Measurements from ENCODE around the gene MACC1. TPM values are rescaled to one million over a fixed set of nuclear protein-coding genes. Genes with fewer than 3 reads are reported as not detected.

MACC1 gene
- total RNA-seq, 2 donors from 2014 or later: 0.14 to 0.56 TPM

DNA sequence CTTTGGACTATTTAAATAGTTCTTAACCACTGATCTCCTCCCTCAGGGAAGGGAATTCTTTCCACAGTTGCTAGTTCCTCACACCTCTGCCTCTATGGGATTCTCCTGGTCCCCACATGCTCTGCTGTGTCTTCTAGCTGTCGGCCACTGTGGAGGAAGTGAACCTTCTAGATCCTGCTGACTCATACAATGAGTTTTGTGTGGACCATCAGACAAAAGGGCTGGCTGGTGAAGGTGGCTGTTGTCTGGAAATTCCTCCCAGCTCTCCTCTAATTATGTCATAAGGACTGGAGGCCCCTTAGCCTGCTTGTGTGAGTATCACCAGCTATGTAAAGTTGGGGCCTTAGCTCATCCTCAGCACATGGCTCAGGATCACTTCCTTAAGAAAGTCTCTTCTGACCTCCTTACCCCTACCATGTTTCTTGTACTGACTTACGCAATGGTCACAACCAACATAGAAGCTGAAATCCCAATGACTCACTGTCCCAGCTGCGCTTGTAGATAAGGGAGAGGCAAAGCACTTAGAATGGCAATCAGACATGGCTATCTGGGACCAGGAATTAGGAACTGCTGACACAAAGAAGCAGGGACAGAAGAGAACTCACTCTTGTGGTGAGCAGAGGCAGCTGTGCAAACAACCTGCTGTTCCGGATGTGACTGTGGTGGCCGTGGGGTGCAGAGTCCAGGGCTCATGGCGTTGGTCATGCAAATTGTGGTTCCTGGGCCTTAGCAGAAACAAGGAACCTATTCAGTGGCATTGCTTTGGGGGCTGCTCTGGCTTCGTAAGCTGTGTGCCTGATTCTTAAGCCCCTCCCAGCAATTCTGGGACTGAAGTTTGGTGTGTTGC lies 2.5 kb upstream of the MACC1 start:
- TF ChIP-seq, protein P1, sequence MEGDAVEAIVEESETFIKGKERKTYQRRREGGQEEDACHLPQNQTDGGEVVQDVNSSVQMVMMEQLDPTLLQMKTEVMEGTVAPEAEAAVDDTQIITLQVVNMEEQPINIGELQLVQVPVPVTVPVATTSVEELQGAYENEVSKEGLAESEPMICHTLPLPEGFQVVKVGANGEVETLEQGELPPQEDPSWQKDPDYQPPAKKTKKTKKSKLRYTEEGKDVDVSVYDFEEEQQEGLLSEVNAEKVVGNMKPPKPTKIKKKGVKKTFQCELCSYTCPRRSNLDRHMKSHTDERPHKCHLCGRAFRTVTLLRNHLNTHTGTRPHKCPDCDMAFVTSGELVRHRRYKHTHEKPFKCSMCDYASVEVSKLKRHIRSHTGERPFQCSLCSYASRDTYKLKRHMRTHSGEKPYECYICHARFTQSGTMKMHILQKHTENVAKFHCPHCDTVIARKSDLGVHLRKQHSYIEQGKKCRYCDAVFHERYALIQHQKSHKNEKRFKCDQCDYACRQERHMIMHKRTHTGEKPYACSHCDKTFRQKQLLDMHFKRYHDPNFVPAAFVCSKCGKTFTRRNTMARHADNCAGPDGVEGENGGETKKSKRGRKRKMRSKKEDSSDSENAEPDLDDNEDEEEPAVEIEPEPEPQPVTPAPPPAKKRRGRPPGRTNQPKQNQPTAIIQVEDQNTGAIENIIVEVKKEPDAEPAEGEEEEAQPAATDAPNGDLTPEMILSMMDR (IDR thresholded peaks at IDR 0.05): no peak
- H3K36me3 ChIP-seq: no peaks in the 10 kb centered on the region
- DNase-seq (ENCODE audit: low spot score): peak; percentile 16
- ATAC-seq (ENCODE audit: insufficient number of reproducible peaks, low FRiP score, low read depth): peak; percentile 59
- no peak overlapping the region for H3K4me3 ChIP-seq
- no peaks in the 10 kb centered on the region for H3K27me3 ChIP-seq (replicated peaks; ENCODE audit: insufficient read depth)
- peak overlapping the region; percentile 40 to 58 for H3K27ac ChIP-seq
- no peaks in the 10 kb centered on the region for H3K9me3 ChIP-seq
- no peaks in the 10 kb centered on the region for H3K4me1 ChIP-seq (ENCODE audit: control insufficient read depth in 1 of 2, low read depth in 2 of 2)

DNA sequence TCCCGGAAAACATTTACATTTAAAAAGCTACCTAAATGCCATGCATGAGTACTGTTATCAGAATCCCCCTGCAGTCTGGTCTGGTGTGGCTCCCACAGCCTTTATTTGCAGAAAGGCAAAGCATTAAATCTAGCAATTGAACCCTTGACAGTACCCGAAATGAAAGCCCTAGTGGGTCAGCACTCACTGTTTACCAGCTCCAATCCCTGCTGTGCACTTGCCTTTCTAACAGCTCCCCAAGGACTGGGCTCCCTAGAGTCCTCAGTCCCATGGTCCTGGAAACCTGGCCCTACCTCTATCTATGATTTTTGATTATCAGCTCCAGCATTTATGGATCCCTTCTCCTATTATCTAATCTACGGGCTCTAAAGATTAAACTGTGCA lies 1.9 kb upstream of the MACC1 start:
- Histone ChIP-seq H3K9me3 (no peaks in the 10 kb centered on the region), H3K4me1 (ENCODE audit: control insufficient read depth in 1 of 2, low read depth in 2 of 2) (no peaks in the 10 kb centered on the region), H3K36me3 (no peaks in the 10 kb centered on the region), H3K4me3 (no peak overlapping the region), H3K27ac (peak overlapping the region; percentile 11 to 13), H3K27me3 (replicated peaks; ENCODE audit: insufficient read depth) (no peaks in the 10 kb centered on the region)
- TF ChIP-seq, protein P1 (IDR thresholded peaks at IDR 0.05): no peak
- DNase-seq (ENCODE audit: low spot score) (no peak), ATAC-seq (ENCODE audit: insufficient number of reproducible peaks, low FRiP score, low read depth) (no peak)

GRCh38 chr7:20218279-20218678 lies 1.1 kb upstream of the MACC1 start:
- H3K27ac ChIP-seq: no peak overlapping the region
- H3K4me1 ChIP-seq (ENCODE audit: control insufficient read depth in 1 of 2, low read depth in 2 of 2): no peaks in the 10 kb centered on the region
- TF ChIP-seq, protein P1 (IDR thresholded peaks at IDR 0.05): no peak

DNA sequence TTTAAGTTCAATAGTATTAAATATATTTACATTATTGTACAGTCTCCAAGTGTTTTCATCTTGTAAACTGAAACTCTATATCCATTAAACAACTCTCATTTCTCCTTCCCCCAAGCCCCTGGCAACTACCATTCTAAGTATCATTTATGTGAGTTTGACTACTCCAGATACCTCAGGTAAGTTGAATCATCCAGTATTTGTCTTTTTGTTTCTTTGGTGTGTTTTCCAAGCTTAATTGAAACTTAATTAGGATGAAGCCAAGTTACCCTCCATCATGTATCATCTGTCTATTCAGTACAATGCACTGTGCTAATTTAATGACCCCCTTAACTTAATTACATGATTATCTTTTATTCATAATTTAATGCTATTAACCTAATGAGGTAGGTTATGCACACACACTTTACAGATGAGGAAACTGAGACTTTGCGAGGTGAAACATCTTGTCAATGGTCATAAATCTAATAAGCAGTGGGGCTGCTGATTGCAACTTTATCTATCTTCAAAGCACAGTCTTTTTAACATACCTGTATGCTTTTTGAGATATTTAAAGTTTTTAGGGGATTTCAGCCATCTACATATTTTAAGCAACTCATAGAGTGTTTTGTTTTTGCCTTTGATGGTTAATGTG lies 663 bp downstream of the MACC1 start:
- H3K36me3 ChIP-seq: no peaks in the 10 kb centered on the region
- DNase-seq (ENCODE audit: low spot score) (no peak), ATAC-seq (ENCODE audit: insufficient number of reproducible peaks, low FRiP score, low read depth) (no peak)
- H3K4me3 ChIP-seq: no peak overlapping the region
- H3K4me1 ChIP-seq (ENCODE audit: control insufficient read depth in 1 of 2, low read depth in 2 of 2): no peaks in the 10 kb centered on the region
- H3K27ac ChIP-seq: no peak overlapping the region
- H3K27me3 ChIP-seq (replicated peaks; ENCODE audit: insufficient read depth): no peaks in the 10 kb centered on the region
- no peaks in the 10 kb centered on the region for H3K9me3 ChIP-seq
- TF ChIP-seq, protein P1 (IDR thresholded peaks at IDR 0.05): no peak

More at GRCh38 chr7:20218279-20218678, 1.1 kb upstream of the MACC1 start:
- Histone ChIP-seq H3K4me3 (no peak overlapping the region), H3K36me3 (no peaks in the 10 kb centered on the region), H3K27me3 (replicated peaks; ENCODE audit: insufficient read depth) (no peaks in the 10 kb centered on the region), H3K9me3 (no peaks in the 10 kb centered on the region)
- ATAC-seq (ENCODE audit: insufficient number of reproducible peaks, low FRiP score, low read depth) (no peak), DNase-seq (ENCODE audit: low spot score) (no peak)

- Histone ChIP-seq H3K27ac (no peak overlapping the region), H3K9me3 (no peaks in the 10 kb centered on the region), H3K4me3 (no peak overlapping the region), H3K36me3 (no peaks in the 10 kb centered on the region), H3K4me1 (ENCODE audit: control insufficient read depth in 1 of 2, low read depth in 2 of 2) (no peaks in the 10 kb centered on the region), H3K27me3 (replicated peaks; ENCODE audit: insufficient read depth) (no peaks in the 10 kb centered on the region)
- no peak for ATAC-seq (ENCODE audit: insufficient number of reproducible peaks, low FRiP score, low read depth)
- no peak for DNase-seq (ENCODE audit: low spot score)
- TF ChIP-seq, protein P1 (IDR thresholded peaks at IDR 0.05): no peak
Measured at GRCh38 chr7:20214921-20215669, 2.1 kb downstream of the MACC1 start.
